ENCODE results near the gene PPFIBP1. TPM values are rescaled to one million over a fixed set of nuclear protein-coding genes. Genes with fewer than 3 reads are reported as not detected.

The PPFIBP1 gene
- polyA plus RNA-seq, 1 of the 3 experiments (the other 2 are of a cell fraction): 55.0 TPM

DNA sequence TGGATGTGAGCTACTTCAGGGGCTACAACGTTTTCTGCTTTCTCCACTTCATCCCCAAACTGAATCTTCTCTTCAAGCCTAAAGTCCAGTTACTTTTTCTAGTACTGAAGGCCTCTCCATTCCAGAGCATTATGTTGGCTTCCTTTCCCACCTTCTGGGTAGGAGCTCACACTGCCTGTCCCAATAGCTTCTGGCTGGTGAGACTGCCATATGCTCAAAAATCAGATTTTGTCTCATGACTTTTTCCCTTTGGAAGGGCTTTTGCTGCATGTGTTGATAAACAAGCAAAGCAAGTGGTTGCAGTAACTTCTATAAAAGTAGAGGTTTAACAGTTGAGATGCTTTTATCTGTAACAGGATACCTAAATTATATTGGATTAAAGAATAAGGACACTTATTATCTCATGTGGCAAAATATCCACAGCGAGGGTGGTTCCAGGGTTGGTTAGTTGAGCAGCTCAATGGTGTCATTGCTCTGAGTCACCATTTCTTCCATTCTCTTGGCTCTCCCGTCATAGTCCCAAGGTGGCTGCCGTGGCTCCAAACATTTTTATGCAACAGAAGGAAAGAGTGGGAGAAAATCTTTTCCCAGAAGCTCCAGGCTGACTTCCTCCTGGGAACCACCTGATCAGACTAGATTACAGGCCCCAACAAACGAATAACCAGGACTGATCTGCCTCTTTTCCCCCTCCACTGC lies 15.1 kb upstream of the PPFIBP1 start:
- H3K4me1 ChIP-seq (ENCODE audit: control insufficient read depth in 1 of 2, insufficient read depth in 2 of 2, low read depth in 1 of 2, low read length in 1 of 2): peaks cover 2 to 12% of the 10 kb centered on the region in 2 experiments
- H3K4me2 ChIP-seq: no peak overlapping the region
- H3K9ac ChIP-seq: no peak overlapping the region
- H3K27me3 ChIP-seq (ENCODE audit: insufficient read depth): no peaks in the 10 kb centered on the region
- no peaks in the 10 kb centered on the region for H3K9me2 ChIP-seq
- ChIA-PET CTCF (no interaction called here), POLR2A (no interaction called here)
- H2AFZ ChIP-seq (ENCODE audit: low read depth): no peak overlapping the region
- no peaks in the 10 kb centered on the region for H4K20me1 ChIP-seq (ENCODE audit: insufficient read depth)
- peaks cover 18% of the 10 kb centered on the region for H3F3A ChIP-seq (replicated peaks; ENCODE audit: insufficient read depth)
- H3K27ac ChIP-seq (ENCODE audit: low read depth in 2 of 2, low read length in 1 of 2): no peak overlapping the region
- no peak for DNase-seq
- TF ChIP-seq JUND (IDR thresholded peaks at IDR 0.05): no peak
- TF ChIP-seq, protein P1, sequence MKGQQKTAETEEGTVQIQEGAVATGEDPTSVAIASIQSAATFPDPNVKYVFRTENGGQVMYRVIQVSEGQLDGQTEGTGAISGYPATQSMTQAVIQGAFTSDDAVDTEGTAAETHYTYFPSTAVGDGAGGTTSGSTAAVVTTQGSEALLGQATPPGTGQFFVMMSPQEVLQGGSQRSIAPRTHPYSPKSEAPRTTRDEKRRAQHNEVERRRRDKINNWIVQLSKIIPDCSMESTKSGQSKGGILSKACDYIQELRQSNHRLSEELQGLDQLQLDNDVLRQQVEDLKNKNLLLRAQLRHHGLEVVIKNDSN (IDR thresholded peaks at IDR 0.05; ENCODE audit: borderline replicate concordance, low read depth): no peak
- TF ChIP-seq, protein P2, sequence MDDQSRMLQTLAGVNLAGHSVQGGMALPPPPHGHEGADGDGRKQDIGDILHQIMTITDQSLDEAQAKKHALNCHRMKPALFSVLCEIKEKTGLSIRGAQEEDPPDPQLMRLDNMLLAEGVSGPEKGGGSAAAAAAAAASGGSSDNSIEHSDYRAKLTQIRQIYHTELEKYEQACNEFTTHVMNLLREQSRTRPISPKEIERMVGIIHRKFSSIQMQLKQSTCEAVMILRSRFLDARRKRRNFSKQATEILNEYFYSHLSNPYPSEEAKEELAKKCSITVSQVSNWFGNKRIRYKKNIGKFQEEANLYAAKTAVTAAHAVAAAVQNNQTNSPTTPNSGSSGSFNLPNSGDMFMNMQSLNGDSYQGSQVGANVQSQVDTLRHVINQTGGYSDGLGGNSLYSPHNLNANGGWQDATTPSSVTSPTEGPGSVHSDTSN (IDR thresholded peaks at IDR 0.05): no peak
- TF ChIP-seq RCOR1 (IDR thresholded peaks at IDR 0.05; ENCODE audit: low read length): no peak
- TF ChIP-seq MEF2A (IDR thresholded peaks at IDR 0.05; ENCODE audit: borderline replicate concordance, low read depth): no peak
- no peak for TF ChIP-seq GABPA (IDR thresholded peaks at IDR 0.05; ENCODE audit: low read depth)
- TF ChIP-seq, protein P3, sequence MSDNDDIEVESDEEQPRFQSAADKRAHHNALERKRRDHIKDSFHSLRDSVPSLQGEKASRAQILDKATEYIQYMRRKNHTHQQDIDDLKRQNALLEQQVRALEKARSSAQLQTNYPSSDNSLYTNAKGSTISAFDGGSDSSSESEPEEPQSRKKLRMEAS (IDR thresholded peaks at IDR 0.05; ENCODE audit: low read depth): no peak
- no peak for TF ChIP-seq NRF1 (IDR thresholded peaks at IDR 0.05; ENCODE audit: low read depth, low read length)
- no peak for TF ChIP-seq EP300 (IDR thresholded peaks at IDR 0.05; ENCODE audit: borderline replicate concordance in 1 of 2, low read depth in 1 of 2, low read length in 1 of 2)
- no peak for TF ChIP-seq FOXJ3 (CRISPR knock-in tag; IDR thresholded peaks at IDR 0.05)
- no peak for TF ChIP-seq FOXM1 (IDR thresholded peaks at IDR 0.05; ENCODE audit: low read depth)
- no peak for TF ChIP-seq FOSL2 (IDR thresholded peaks at IDR 0.05; ENCODE audit: borderline replicate concordance, low read depth)
- TF ChIP-seq, protein P4, sequence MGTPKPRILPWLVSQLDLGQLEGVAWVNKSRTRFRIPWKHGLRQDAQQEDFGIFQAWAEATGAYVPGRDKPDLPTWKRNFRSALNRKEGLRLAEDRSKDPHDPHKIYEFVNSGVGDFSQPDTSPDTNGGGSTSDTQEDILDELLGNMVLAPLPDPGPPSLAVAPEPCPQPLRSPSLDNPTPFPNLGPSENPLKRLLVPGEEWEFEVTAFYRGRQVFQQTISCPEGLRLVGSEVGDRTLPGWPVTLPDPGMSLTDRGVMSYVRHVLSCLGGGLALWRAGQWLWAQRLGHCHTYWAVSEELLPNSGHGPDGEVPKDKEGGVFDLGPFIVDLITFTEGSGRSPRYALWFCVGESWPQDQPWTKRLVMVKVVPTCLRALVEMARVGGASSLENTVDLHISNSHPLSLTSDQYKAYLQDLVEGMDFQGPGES (IDR thresholded peaks at IDR 0.05; ENCODE audit: low read depth, low read length): no peak
- TF ChIP-seq RXRA (IDR thresholded peaks at IDR 0.05; ENCODE audit: borderline replicate concordance, low read depth): no peak
- no peak for TF ChIP-seq GATA2 (CRISPR knock-in tag; IDR thresholded peaks at IDR 0.05)
- TF ChIP-seq RFX5 (IDR thresholded peaks at IDR 0.05; ENCODE audit: low read length): no peak
- WGBS (ENCODE audit: low lambda C conversion rate): 73% methylated on average over 5 of the region's 5 CpGs
- H3K4me3 ChIP-seq (ENCODE audit: low read depth in 2 of 2, low read length in 1 of 2): no peak overlapping the region
- H3K79me2 ChIP-seq (ENCODE audit: insufficient read depth): no peaks in the 10 kb centered on the region
- no peaks in the 10 kb centered on the region for H3K36me3 ChIP-seq (replicated peaks in 1 of 2; ENCODE audit: control insufficient read depth in 1 of 2, insufficient read depth in 2 of 2, low read length in 1 of 2)
- H3K9me3 ChIP-seq: no peaks in the 10 kb centered on the region

All from SK-N-SH (cell line).